ENCODE data around the gene THSD8.

DNA sequence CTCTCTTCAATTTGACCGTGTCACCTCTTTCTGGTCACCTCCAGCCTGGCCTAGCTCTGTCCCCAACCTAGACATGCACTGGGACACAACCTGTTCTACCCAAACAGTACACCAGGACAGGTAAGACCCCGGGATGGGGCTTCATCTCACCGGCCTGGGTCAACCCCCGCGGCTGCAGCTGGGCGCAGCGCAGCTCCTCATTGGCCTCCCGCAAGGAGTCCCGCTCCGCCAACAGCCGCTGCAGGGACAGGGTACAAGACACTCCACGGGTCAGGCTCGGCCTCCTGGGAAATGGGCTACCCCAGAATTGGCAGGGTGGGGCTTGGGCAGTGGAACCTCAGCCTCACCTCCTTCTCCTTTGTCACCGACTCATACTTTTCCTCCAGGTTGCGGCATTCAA, 34.2 kb upstream of the THSD8 start:
- TF ChIP-seq POLR2AphosphoS5 (IDR thresholded peaks at IDR 0.05) (no peak), POLR2A (IDR thresholded peaks at IDR 0.05) (no peak)
- TF ChIP-seq, protein P1, sequence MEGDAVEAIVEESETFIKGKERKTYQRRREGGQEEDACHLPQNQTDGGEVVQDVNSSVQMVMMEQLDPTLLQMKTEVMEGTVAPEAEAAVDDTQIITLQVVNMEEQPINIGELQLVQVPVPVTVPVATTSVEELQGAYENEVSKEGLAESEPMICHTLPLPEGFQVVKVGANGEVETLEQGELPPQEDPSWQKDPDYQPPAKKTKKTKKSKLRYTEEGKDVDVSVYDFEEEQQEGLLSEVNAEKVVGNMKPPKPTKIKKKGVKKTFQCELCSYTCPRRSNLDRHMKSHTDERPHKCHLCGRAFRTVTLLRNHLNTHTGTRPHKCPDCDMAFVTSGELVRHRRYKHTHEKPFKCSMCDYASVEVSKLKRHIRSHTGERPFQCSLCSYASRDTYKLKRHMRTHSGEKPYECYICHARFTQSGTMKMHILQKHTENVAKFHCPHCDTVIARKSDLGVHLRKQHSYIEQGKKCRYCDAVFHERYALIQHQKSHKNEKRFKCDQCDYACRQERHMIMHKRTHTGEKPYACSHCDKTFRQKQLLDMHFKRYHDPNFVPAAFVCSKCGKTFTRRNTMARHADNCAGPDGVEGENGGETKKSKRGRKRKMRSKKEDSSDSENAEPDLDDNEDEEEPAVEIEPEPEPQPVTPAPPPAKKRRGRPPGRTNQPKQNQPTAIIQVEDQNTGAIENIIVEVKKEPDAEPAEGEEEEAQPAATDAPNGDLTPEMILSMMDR (IDR thresholded peaks at IDR 0.05), result no peak
